Calu3 (cell line): ENCODE results near the gene APCDD1L. TPM values are rescaled to one million over a fixed set of nuclear protein-coding genes. Genes with fewer than 3 reads are reported as not detected.

Source experiments
- BruUV-seq: library from RNA; stranded (reverse); fragments of 400-500 nt; replicated peaks from 2 replicates; lab custom pipeline; 2021; lab: Mats Ljungman, UMichigan
- CTCF ChIA-PET: fragments of 300-600 bp; sonication (Branson Sonifier 250); formaldehyde crosslinking; loops from one replicate; lab custom pipeline; 2022; ENCODE audit warnings: antibody characterized with exemption; lab: Charles Lee
- DNase-seq: peaks from one replicate; pipeline ENCODE4 v3.0.0; 2022
- H3K27ac Mint-ChIP-seq: one replicate; pipeline ENCODE4 v1.8.0; 2022; ENCODE audit warnings: mixed read lengths; ENCODE audit not compliant: unreplicated experiment
- H3K27me3 Mint-ChIP-seq: one replicate; pipeline ENCODE4 v1.8.0; 2022; ENCODE audit warnings: mixed read lengths; ENCODE audit not compliant: unreplicated experiment
- H3K36me3 Mint-ChIP-seq: one replicate; pipeline ENCODE4 v1.8.0; 2022; ENCODE audit warnings: mild to moderate bottlenecking, moderate library complexity, mixed read lengths; ENCODE audit not compliant: insufficient read depth, unreplicated experiment
- H3K4me1 Mint-ChIP-seq: one replicate; pipeline ENCODE4 v1.8.0; 2022; ENCODE audit warnings: mild to moderate bottlenecking, low read depth, mixed read lengths; ENCODE audit not compliant: unreplicated experiment
- H3K4me3 Mint-ChIP-seq: one replicate; pipeline ENCODE4 v1.8.0; 2022; ENCODE audit warnings: mild to moderate bottlenecking, low read depth, moderate library complexity, mixed read lengths; ENCODE audit not compliant: unreplicated experiment
- H3K9me3 Mint-ChIP-seq: one replicate; pipeline ENCODE4 v1.8.0; 2022; ENCODE audit warnings: low read depth, mixed read lengths; ENCODE audit not compliant: unreplicated experiment
- CTCF ChIP-seq: fragments of 200-600 bp; IDR thresholded peaks from one replicate; pipeline ENCODE4 v1.8.0; 2022; ENCODE audit warnings: antibody characterized with exemption; ENCODE audit not compliant: unreplicated experiment
- intact Hi-C: fragments of 100-400 bp; cut with micrococcal nuclease; formaldehyde crosslinking; loops from one replicate; pipeline ENCODE4 v1.10.0; 2022; ENCODE audit not compliant: unreplicated experiment
- total RNA-seq: library from RNA; stranded (reverse); gene quantifications from 2 replicates; pipeline ENCODE4 v1.2.3, GENCODE V29; 2022

Gene APCDD1L
- total RNA-seq, 1 experiment from 2014 or later = not detected

GRCh38 chr20:58492074-58492718 lies 23.0 kb downstream of the APCDD1L start:
- Mint-ChIP-seq H3K36me3 (no peaks in the 10 kb centered on the region), H3K27ac (no peak overlapping the region), H3K9me3 (peaks cover 4% of the 10 kb centered on the region), H3K27me3 (peaks cover 53% of the 10 kb centered on the region), H3K4me3 (no peak overlapping the region), H3K4me1 (no peaks in the 10 kb centered on the region)
- no peak for TF ChIP-seq CTCF
- intact Hi-C loops = no loop called here
- DNase-seq = no peak
- BruUV-seq = no TSS peak
- CTCF ChIA-PET = interaction anchor here (0.6 kb wide), 1 partner anchor 49 kb away, joined by 4 read pairs; no protein-coding TSS in a partner anchor

DNA sequence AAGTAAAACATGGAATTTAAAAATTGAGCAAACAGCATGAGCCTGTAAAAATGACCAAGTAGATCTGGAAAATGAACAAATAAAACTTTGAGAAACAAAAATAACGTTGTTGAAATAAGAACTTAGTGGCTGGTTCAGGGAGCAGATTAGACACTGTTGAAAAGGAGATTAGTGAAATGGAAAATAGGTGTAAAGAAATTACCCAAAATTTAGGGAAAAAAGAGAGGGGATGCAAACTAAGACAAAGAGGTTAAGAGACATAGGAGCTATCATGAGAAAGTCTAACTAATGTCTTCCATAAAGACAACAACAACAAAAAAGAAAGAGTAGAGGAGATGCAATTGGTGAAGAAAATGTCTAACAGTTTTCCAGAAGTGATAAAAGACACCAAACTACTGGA lies 29.0 kb downstream of the APCDD1L start:
- no TSS peak for BruUV-seq
- H3K27ac Mint-ChIP-seq = no peak overlapping the region
- intact Hi-C loops = no loop called here
- no peak for DNase-seq
- no peak for TF ChIP-seq CTCF
- peaks cover 78% of the 10 kb centered on the region for H3K27me3 Mint-ChIP-seq
- H3K36me3 Mint-ChIP-seq = no peaks in the 10 kb centered on the region
- CTCF ChIA-PET = no interaction called here
- H3K4me3 Mint-ChIP-seq = no peak overlapping the region
- H3K4me1 Mint-ChIP-seq = no peaks in the 10 kb centered on the region
- H3K9me3 Mint-ChIP-seq = peaks cover 9% of the 10 kb centered on the region

DNA sequence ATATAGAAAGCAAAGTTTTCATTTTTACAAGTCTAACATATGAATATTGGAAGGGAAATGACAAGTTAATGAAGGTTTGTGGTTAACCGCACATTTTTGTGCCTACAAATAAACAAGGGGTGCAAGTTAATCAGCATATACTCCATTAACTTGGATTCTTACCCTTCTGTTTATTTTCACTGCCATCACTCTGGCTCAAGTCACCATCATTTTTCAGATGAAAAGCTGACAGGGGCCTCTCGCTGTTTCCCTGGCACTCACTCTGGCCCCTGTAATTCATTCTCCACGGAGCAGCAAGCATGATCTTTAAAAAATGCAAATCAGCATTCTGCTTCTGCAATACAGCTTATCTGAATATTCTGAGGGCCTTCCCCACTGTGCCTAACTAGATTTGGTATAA lies 29.8 kb downstream of the APCDD1L start:
- H3K27me3 Mint-ChIP-seq = peaks cover 70% of the 10 kb centered on the region
- peaks cover 9% of the 10 kb centered on the region for H3K9me3 Mint-ChIP-seq
- no peak overlapping the region for H3K27ac Mint-ChIP-seq
- CTCF ChIA-PET = no interaction called here
- no peak for DNase-seq
- H3K36me3 Mint-ChIP-seq = no peaks in the 10 kb centered on the region
- BruUV-seq = no TSS peak
- intact Hi-C loops = no loop called here
- no peaks in the 10 kb centered on the region for H3K4me1 Mint-ChIP-seq
- no peak for TF ChIP-seq CTCF
- no peak overlapping the region for H3K4me3 Mint-ChIP-seq

DNA sequence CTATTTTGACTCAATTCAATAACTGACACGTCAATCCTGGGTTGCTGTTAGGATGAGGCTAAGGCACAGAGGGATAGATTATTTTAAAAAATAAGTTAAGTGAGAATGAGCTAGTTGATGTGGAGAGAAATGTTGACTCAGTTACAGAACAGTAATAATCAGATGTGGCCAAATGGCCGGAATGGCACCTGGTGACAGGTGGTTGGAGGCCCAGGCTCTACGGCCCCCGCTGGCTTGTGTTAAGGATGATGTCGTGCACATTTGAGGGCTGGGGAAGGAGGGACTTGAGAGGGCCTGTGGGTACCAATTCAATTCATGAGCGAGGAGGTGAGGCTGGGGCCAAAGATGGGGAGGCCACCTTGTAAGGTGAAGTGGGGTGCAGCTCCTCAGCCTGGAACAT lies 31.7 kb downstream of the APCDD1L start:
- H3K36me3 Mint-ChIP-seq = no peaks in the 10 kb centered on the region
- intact Hi-C loops = loop anchor here (5.0 kb wide), 1 partner anchor 164 kb away; no protein-coding TSS in a partner anchor
- no peaks in the 10 kb centered on the region for H3K4me1 Mint-ChIP-seq
- CTCF ChIA-PET = interaction anchor here (1.5 kb wide), 1 partner anchor 15 kb away, joined by 3 read pairs; no protein-coding TSS in a partner anchor
- H3K27ac Mint-ChIP-seq = no peak overlapping the region
- BruUV-seq = no TSS peak
- peaks cover 7% of the 10 kb centered on the region for H3K9me3 Mint-ChIP-seq
- no peak for TF ChIP-seq CTCF
- H3K27me3 Mint-ChIP-seq = peaks cover 57% of the 10 kb centered on the region
- DNase-seq = no peak
- H3K4me3 Mint-ChIP-seq = no peak overlapping the region
